Cardiac muscle cell (in vitro differentiated cells and primary cell): ENCODE measurements around the gene LAYN. TPM values are rescaled to one million over a fixed set of nuclear protein-coding genes. Genes with fewer than 3 reads are reported as not detected.

ENCODE experiments used
- DNase-seq, 2 donors: peaks; one replicate each; pipeline versions ENCODE4 v3.0.0 to v3.0.0-alpha.2; 2010 to 2017; ENCODE audit warnings: low read depth in 1 of 2, low spot score in 1 of 2
- H3K27ac ChIP-seq: fragments of 200-600 bp; sonication (generic); 2 replicates; pipeline ENCODE4 v1.5.1; 2016
- H3K27me3 ChIP-seq: fragments of 200-600 bp; sonication (generic); 2 replicates; pipeline ENCODE4 v1.6.0; 2016; ENCODE audit warnings: control low read depth
- H3K36me3 ChIP-seq: fragments of 200-600 bp; sonication (generic); 2 replicates; pipeline ENCODE4 v1.5.1; 2016; ENCODE audit warnings: control low read depth
- H3K4me1 ChIP-seq: fragments of 200-600 bp; sonication (generic); 2 replicates; pipeline ENCODE4 v1.8.1; 2017; ENCODE audit warnings: low read depth, mild to moderate bottlenecking, mixed run types
- H3K4me3 ChIP-seq: fragments of 200-600 bp; sonication (generic); 2 replicates; pipeline ENCODE4 v1.5.1; 2016; ENCODE audit warnings: mild to moderate bottlenecking
- H3K9me3 ChIP-seq: fragments of 200-600 bp; sonication (generic); 2 replicates; pipeline ENCODE4 v1.5.1; 2017; ENCODE audit warnings: low read depth, mild to moderate bottlenecking, control low read depth
- polyA plus RNA-seq: library from polyadenylated mRNA; unstranded; fragments of >200 nt; fragmentation: Nextera tagmentation; extraction: Ambion mirVana; gene quantifications from 2 replicates; pipeline ENCODE4 v1.2.1, GENCODE V29; 2016
- total RNA-seq: library from RNA; depleted of rRNA; stranded (reverse); fragments of >200 nt; gene quantifications from 2 replicates; pipeline ENCODE4 v1.2.3, GENCODE V29; 2016
- TF ChIP-seq, protein P1 (sequence below): IDR thresholded peaks from 2 replicates; pipeline ENCODE4 v1.5.1; 2012; ENCODE audit warnings: low read depth, mild to moderate bottlenecking, low read length

The LAYN gene
- total and polyA plus RNA-seq, 2 experiments from 2014 or later, result 1.1 to 2.6 TPM

DNA sequence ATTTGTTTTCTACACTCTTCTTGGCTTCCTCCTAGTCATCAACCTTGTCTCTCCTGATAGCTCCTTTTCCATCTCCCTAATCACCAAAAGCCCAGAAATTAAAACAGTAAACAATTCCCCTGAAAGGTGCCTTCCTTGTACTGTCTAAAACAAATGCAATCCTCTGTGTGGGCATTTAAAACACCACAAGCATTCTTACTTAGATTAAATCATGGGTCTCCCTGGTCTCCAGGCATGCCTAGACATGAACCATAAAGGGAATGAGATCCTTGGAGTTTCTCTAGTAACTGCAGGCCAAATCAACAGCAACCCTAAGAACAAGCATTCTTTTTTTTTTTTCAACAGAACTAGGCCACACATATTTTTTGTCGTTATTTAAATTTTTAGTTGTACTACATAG, 30.2 kb upstream of the LAYN start:
- Histone ChIP-seq H3K27me3 (peaks cover 48% of the 10 kb centered on the region), H3K36me3 (no peaks in the 10 kb centered on the region), H3K9me3 (no peaks in the 10 kb centered on the region), H3K4me3 (no peak overlapping the region), H3K27ac (no peak overlapping the region), H3K4me1 (no peaks in the 10 kb centered on the region)
- TF ChIP-seq, protein P1, sequence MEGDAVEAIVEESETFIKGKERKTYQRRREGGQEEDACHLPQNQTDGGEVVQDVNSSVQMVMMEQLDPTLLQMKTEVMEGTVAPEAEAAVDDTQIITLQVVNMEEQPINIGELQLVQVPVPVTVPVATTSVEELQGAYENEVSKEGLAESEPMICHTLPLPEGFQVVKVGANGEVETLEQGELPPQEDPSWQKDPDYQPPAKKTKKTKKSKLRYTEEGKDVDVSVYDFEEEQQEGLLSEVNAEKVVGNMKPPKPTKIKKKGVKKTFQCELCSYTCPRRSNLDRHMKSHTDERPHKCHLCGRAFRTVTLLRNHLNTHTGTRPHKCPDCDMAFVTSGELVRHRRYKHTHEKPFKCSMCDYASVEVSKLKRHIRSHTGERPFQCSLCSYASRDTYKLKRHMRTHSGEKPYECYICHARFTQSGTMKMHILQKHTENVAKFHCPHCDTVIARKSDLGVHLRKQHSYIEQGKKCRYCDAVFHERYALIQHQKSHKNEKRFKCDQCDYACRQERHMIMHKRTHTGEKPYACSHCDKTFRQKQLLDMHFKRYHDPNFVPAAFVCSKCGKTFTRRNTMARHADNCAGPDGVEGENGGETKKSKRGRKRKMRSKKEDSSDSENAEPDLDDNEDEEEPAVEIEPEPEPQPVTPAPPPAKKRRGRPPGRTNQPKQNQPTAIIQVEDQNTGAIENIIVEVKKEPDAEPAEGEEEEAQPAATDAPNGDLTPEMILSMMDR, result no peak
- DNase-seq, result no peak

DNA sequence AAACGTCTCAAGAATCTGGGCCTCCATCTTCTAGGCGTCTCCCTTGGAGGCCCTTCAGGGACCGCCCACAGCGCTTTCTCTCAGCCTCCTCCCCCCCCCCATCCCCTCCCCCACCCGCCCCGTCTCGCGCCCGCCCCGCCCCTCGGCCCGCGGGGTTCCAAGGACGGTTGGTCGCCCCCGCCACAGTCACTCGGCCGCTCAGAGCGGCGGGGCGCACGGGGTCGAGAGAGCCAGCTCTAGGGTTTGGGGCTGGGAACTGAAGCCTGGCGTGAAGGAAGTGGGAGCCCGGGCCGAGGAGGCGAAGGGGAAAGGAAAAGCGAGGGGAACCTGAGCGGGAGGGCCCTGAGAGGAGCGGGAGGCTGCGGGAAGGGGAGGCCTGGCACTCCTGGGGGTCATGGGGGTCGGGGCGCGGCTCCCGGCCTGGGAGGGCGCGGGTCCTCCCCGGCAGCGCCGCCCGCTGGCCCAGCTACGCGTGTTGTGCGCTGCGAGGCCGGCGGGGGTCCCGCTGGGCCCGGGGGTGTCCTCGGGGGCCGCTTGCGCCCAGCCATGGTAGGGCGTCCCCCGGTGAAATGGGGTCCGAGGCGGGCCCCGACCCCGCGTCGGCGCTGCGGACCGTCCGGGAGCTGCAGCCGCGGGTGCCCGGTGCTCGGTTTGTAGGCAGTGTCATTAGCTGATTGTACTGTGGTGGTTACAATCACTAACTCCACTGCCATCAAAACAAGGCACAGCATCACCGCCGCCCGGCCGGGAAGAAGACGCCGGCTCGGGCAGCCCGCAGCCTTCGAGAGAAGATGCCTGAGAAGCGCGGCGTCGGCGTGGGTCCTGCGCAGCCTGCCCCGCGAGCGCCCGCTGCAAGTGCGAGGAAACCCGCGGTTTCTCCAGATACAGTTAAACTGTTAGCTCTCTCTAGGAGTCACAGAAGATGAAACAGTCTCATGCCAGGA, 28.0 kb upstream of the LAYN start, which contains the start of gene BTG4:
Gene BTG4, minus strand, starts transcription at position 91 of the 944 bp plus-strand sequence. CDS start 13,610 bp downstream, outside the sequence.
- H3K9me3 ChIP-seq, result no peaks in the 10 kb centered on the region
- DNase-seq, result peak; percentile 27 to 34
- no peaks in the 10 kb centered on the region for H3K4me1 ChIP-seq
- TF ChIP-seq, protein P1, result no peak
- peak within 1 kb of the TSS; percentile 25 for H3K4me3 ChIP-seq
- no peak within 1 kb of the TSS for H3K27ac ChIP-seq
- H3K36me3 ChIP-seq, result no peaks in the 10 kb centered on the region
- H3K27me3 ChIP-seq, result peaks cover 54% of the 10 kb centered on the region

DNA sequence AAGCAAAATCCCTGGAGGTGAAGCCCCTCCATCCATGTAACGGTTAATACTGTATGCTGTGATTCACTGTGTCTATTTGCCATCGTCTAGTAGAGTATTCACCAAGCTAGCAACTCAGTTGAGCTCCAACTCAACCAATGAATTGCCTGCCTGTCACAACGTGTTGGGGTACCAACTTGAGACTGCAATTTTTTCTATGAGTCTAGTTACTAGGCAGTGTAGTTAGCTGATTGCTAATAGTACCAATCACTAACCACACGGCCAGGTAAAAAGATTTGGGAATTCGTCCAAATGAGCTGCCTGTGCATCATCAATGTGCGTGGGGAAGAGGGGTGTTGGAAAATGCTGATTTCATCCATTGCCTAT, 27.3 kb upstream of the LAYN start:
- TF ChIP-seq, protein P1, result no peak
- no peaks in the 10 kb centered on the region for H3K36me3 ChIP-seq
- H3K27me3 ChIP-seq, result peaks cover 54% of the 10 kb centered on the region
- H3K27ac ChIP-seq, result no peak overlapping the region
- DNase-seq, result no peak
- H3K4me3 ChIP-seq, result no peak overlapping the region
- no peaks in the 10 kb centered on the region for H3K4me1 ChIP-seq
- H3K9me3 ChIP-seq, result no peaks in the 10 kb centered on the region

DNA sequence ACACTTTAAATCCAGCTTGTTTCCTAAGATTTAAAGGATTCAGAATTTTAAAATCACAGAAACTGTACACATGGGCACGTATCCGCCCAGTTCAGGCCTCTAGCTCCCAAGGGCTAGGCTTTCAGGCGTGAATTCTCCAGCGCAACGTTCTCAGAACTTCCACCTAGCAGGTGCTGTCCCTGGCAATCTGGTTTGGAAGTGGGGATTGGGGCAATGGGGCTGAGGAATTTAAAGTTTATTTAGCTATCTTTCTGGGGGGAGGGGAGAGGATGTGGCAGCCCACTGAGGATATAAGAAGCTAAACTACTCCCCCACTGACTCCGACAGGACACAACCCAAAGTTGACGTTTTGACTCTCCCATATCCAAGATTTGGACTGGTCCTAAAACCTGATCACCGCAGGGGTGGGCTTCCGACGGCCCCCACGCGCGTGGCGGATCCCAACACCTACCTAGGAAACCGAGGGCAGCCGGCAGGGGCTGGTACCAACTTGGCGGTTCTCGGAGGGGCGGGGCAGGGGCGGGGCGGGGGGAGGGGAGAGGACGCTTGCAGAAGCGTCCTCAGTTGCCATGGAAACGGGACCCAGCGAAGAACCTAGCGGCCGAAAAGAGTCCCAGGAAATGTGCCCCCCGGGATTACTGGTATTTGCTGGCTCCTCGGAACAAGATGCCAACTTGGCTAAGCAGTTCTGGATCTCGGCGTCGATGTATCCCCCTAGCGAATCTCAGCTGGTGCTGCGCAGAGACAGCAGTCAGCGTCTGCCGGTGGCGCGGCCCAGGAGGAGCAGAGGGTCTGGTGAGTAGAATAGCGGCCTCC, 26.1 kb upstream of the LAYN start, which contains the start of gene HOATZ:
Gene HOATZ, plus strand, starts transcription at position 563 of the 816 bp plus-strand sequence. Its CDS starts 7 bp downstream, at position 570.
- H3K9me3 ChIP-seq, result no peaks in the 10 kb centered on the region
- DNase-seq, result peak; percentile 27 to 54
- TF ChIP-seq, protein P1, result peak; percentile 20
- no peaks in the 10 kb centered on the region for H3K36me3 ChIP-seq
- no peaks in the 10 kb centered on the region for H3K4me1 ChIP-seq
- H3K27ac ChIP-seq, result no peak within 1 kb of the TSS
- H3K4me3 ChIP-seq, result peak within 1 kb of the TSS; percentile 19
- peaks cover 54% of the 10 kb centered on the region for H3K27me3 ChIP-seq

DNA sequence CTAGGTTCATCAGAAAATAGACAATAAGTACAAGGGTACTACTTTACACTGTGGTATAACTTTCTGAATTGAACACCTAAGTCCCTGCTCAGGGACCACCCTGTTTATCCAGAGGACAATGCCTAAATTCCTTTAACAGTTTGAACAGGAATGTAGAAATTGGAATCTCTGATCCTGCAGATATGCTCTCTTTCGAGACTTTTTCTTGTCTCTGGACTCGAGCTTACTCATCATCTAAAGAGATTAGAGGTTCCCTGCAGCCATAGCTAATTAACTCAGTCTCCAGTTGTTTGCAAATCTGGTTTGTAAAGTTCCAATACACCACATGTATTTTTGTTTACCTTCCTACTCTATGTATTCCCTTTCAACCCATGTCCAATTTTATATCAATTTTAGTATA, 24.9 kb upstream of the LAYN start:
- no peak for DNase-seq
- Histone ChIP-seq H3K9me3 (no peaks in the 10 kb centered on the region), H3K4me3 (no peak overlapping the region), H3K27ac (no peak overlapping the region), H3K27me3 (peaks cover 53% of the 10 kb centered on the region), H3K36me3 (no peaks in the 10 kb centered on the region), H3K4me1 (no peaks in the 10 kb centered on the region)
- TF ChIP-seq, protein P1, result no peak
